GM19328 (cell line): Measurements from ENCODE around the gene NAGA.

ENCODE experiments used
- ATAC-seq: cut with Tn5 transposase; IDR thresholded peaks from one replicate; pipeline ENCODE4 v1.9.1; 2021; ENCODE audit warnings: mild to moderate bottlenecking, moderate library complexity; ENCODE audit not compliant: unreplicated experiment

Gene NAGA

DNA sequence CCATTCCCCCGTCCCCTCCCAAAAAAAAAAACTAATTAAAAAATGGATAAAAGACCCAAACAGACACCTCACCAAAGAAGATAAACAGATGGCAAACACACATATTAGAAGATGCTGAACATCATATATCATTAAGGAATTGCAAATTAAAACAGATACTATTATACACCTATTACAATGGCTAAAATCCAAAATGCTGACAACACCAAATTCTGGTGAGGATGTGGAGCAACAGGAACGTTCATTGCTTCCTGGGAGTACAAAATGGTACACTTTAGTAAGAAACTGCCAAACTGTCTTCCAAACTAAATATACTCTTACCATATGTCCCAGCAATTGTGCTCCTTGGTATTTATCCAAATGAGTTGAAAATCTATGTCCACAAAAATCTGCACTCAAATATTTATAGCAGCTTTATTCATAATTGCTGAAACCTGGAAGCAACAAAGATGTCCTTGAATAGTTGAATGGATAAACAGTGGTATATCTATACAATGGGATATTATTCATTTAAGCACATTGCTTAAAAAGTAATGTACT lies 19.9 kb downstream of the NAGA start:
- no peak for ATAC-seq

DNA sequence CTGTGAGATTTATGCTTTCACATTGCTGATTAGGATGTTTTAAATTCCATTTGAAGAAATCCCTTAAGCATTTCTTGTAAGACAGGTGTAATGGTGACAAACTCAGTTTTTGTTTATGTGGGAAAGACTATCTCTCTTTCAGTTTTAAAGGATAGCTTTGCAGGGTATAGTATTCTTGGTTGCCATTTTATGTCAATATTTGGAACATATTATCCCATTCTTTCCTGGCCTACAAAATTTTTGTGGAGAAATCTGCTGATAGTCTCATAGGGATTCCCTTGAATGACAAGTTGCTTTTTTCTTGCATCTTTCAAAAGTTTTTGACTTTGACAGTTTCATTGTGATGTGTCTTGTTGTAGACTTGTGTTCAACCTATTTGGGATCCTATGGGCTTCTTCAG lies 28.8 kb downstream of the NAGA start:
- no peak for ATAC-seq

DNA sequence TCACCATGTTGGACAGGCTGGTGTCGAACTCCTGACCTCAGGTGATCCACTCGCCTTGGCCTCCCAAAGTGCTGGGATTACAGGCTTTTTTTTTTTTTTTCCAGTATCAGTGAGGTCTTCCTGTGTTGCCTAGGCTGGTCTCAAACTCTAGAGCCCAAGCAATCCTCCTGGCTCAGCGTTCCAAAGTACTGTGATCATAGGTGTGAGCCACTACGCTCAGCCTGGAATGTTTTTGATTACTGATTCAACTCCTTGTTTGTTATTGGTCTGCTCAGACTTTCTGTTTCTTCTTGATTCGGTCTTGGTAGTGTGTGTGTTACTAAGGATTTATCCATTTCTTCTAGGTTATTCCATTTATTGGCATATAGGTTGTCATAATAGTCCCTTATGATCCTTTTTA lies 31.3 kb downstream of the NAGA start:
- ATAC-seq, result no peak

DNA sequence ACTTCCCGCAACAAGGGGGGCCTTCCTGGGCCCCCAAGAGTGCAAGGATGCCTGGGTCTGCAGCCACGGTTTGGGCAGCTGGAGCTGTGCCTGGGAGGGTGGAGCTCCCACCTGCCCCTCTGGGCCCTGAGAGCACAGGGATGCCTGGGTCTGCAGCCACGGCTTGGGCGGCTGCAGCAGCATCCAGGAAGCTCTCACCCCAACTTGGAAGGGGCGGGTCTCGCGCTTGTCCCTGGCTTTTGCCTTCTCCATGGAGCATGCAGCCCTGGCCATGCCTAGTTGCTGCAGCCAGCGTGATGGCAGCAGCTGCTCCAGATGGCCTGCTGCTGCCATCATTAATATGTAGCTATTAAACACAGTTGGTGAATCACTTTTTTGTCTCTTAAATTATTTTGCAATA lies 35.4 kb downstream of the NAGA start:
- no peak for ATAC-seq

DNA sequence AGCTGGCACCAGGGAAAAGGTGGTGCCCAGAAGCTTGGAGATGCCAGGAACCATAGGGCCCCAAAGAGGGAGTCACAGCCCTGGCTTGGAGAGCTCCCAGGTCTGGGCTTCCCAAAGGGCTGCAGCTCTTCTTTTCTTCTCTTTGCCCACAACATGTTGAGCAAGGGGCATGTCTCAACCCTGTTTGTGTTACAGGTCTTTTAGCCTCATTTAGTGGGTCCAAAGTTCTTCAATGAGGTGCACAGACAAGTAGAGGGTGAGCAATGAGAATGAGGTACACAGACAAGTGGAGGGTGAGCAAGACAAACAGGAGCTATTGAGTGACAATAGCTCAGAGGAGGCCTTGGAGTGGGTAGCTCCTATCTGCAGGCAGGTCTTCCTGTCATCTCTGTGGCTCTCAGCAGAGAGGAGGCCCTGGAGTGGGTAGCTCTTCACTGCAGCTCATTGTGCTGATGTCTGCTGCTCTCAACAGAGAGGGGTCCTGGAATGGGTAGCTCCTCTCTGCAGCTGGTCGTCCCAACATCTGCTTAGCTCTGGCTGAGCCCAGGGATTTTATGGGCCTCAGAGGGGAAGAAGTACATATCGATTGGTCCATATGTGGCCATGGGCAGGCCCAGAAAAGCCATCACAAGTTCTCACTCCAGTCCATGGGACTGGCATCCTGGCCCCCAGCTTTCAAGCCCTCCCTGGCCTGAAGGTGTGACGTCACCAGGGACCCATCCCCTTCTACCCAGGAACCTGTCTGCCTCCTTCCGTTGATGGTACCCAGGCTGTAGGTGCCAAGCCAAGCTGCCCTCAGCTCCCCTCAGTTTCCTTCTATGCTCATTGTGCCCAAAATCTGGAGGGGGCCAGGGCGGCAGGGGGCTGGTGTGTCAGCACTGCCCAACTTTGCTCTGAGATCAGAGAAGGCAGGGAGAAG lies 37.1 kb downstream of the NAGA start:
- no peak for ATAC-seq

DNA sequence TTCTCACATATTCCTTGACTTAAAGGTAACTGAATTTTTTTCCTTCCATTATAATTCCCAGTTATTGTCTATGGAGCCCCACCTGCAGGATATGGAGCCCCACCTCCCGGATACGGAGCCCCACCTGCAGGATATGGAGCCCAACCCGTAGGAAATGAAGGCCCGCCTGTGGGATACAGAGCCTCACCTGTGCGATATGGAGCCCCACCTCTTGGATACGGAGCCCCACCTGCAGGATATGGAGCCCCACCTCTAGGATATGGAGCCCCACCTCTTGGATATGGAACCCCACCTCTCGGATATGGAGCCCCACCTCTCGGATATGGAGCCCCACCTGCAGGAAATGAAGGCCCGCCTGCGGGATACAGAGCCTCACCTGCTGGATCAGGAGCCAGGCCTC lies 43.9 kb downstream of the NAGA start:
- ATAC-seq, result no peak

DNA sequence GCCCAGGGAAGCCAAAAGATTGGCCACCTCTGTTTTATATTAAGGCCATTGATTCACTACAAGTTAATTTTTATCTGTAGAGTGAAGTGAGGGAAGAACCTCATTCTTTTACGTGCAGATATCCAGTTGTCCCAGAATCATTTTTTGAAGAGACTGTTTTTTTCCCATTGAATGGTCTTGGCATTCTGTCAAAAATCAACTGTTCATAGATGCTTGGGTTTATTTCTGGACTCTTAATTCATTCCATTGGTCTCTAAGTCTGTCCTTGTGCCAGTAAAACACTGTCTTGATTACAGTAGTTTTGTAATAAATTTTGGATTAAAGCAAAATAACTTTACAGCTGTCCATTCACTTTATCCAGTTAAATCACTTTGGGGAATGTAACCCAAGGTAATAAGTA lies 45.2 kb downstream of the NAGA start:
- no peak for ATAC-seq

DNA sequence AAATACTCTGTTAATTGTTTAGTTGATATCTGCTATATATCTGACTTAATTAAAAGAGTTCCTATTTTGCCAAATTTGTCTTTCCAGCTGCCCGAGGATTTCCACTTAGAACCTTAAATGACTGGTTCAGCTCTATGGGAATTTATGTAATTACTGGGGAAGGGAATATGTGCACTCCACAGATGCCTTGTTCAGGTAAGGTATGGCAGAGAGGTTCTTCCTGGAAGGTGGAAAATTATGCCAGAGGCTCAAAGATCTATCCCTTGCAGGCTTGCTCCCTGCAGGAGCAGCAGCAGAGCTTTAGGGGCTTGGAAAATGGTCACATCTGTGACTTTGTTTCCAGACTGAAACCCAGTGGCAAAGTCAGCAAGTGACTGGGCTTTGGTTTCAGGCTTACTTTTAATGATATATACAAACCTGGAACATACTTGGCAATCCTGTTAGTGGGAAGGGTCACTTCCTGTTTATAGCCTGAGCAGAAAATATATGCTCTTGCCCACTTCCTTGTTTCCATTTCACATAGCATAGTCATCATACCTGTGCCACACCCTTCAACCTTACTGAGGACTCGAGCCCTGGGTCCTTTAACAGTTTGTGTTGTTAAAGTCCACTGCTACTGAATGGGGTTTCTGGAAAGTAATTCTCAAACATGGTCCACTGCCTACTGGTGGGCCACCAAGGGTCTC lies 48.3 kb downstream of the NAGA start:
- ATAC-seq, result no peak

DNA sequence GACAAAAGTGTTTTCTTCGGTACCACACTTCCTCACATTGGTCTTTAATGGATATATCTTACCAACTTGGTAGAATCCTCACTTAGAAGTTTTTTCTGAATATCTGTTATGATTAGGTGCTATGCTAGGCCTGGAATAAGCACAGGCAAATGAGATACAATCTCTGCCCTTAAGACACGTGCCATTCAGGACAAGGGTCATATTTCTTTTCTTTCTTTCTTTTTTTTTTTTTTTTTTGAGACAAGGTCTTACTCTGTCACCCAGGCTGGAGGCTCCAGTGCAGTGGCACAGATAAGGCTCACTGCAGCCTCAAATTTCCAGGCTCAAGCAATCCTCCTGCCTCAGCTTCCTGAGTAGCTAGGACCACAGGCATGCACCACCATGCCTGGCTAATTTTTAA lies 49.0 kb downstream of the NAGA start:
- no peak for ATAC-seq

DNA sequence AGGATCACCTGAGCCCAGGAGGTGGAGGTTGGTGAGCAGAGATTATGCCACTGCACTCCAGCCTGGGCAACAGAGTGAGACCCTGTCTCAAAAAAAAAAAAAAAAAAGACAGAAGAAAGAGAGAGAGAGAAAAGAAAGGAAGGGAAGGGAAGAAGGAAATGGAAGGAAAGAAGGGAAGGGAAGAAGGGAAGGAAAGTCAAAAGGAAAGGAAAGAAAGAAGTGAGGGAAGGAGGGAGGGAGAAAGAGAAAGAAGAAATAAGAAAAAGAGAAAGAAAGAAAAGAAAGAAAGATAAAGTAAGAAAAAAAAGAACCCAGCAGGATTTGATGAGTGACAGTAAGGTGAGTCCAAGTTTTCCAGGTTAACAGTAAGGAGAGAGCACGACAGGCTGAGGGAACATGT lies 52.4 kb downstream of the NAGA start:
- ATAC-seq, result no peak

DNA sequence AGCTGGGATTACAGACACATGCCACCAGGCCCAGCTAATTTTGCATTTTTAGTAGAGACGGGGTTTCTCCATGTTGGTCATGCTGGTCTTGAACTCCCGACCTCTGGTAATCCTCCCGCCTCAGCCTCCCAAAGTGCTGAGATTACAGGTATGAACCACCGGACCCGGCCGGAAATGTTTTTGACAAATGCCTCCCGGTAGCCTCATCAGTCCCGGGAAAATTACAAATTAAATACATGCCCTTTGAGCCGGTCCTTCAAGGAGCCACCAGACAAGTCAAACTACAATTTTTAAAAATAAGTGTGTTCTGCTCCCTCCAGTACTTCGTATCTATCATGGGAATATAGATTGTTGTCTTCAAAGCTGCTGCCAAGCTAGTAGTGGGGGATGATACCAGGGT lies 54.5 kb downstream of the NAGA start:
- ATAC-seq, result no peak

DNA sequence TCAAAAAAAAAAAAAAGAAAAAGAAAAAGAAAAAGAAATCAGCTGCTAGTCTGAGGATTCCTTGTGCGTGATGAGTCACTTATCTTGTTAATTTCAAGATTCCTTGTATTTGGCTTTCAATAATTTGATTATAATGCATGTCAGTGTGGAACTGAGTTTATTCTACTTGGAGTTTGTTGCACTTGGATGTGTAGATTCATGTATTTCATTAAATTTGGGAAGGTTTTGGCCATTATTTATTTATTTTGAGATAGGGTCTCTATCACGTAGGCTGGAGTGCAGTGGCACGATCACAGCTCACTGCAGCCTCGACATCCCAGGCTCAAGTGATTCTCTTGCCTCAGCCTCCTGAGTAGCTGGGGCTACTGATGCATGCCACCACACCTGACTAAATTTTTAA lies 57.2 kb downstream of the NAGA start:
- ATAC-seq, result no peak

DNA sequence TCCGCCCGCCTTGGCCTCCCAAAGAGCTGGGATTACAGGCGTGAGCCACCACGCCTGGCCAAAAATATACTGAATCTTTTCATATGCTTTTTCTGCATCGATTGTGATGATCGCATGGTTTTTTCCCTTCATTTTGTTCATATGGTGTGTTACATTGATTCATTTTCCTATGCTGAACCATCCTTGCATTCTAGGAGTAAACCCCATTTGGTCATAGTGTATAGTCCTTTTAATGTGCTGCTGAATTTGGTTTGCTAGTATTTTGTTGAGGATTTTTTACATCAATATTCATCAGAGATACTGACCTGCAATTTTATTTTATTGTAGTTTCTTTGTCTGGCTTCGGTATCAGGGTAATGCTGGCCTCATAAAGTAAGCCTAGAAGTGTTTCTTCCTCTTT lies 59.8 kb downstream of the NAGA start:
- no peak for ATAC-seq
